IMR-90 (cell line): ENCODE measurements around the gene NEDD1. TPM values are rescaled to one million over a fixed set of nuclear protein-coding genes. Genes with fewer than 3 reads are reported as not detected.

Experiments used
- ATAC-seq: fragments of 200-7000 bp; cut with Tn5 transposase; 2 replicates; pipeline ENCODE4 v1.9.1; 2020; ENCODE audit warnings: low read depth, mild to moderate bottlenecking, moderate library complexity
- BruUV-seq: library from RNA; stranded (reverse); fragments of 400-500 nt; replicated peaks from 2 replicates; lab custom pipeline; 2021; lab: Mats Ljungman, UMichigan
- CTCF ChIA-PET: fragments of 300-600 bp; formaldehyde crosslinking; extraction: SDS; loops from one replicate; lab custom pipeline; 2021; ENCODE audit warnings: antibody characterized with exemption; lab: Yijun Ruan, JAX
- POLR2A ChIA-PET: fragments of 300-600 bp; sonication (Branson Sonifier 250); formaldehyde crosslinking; loops from one replicate; lab custom pipeline; 2022; ENCODE audit warnings: antibody characterized with exemption; ENCODE audit not compliant: unreplicated experiment; lab: Charles Lee
- DNase-seq: peaks from one replicate; pipeline ENCODE4 v3.0.0; 2013
- H2AFZ ChIP-seq: replicated peaks from 2 replicates; pipeline ENCODE3; 2013; ENCODE audit warnings: low read length, mild to moderate bottlenecking; ENCODE audit not compliant: poor library complexity
- H2AK5ac ChIP-seq: 2 replicates; pipeline ENCODE4 v1.6.1; 2013; ENCODE audit warnings: low read depth, low read length, inconsistent platforms
- H2AK9ac ChIP-seq: replicated peaks from 2 replicates; pipeline ENCODE3; 2013; ENCODE audit warnings: mild to moderate bottlenecking, low read depth, low read length, moderate library complexity; ENCODE audit not compliant: poor library complexity
- H2BK120ac ChIP-seq: 2 replicates; pipeline ENCODE4 v1.6.1; 2013; ENCODE audit warnings: low read depth, low read length, inconsistent platforms
- H2BK15ac ChIP-seq: 3 replicates; pipeline ENCODE4 v1.6.1; 2013; ENCODE audit warnings: low read depth, low read length, inconsistent platforms
- H2BK20ac ChIP-seq: 2 replicates; pipeline ENCODE4 v1.6.1; 2013; ENCODE audit warnings: low read depth, mild to moderate bottlenecking, inconsistent platforms, low read length, moderate library complexity
- H2BK5ac ChIP-seq: 2 replicates; pipeline ENCODE4 v1.6.1; 2013; ENCODE audit warnings: mild to moderate bottlenecking, low read depth, low read length, inconsistent platforms; ENCODE audit not compliant: poor library complexity, severe bottlenecking
- H3K14ac ChIP-seq: replicated peaks from 2 replicates; pipeline ENCODE4 v1.6.1; 2013; ENCODE audit warnings: low read depth, low read length, inconsistent platforms
- H3K18ac ChIP-seq: 2 replicates; pipeline ENCODE4 v1.6.1; 2013; ENCODE audit warnings: low read depth, low read length, control low read depth
- H3K23ac ChIP-seq: 2 replicates; pipeline ENCODE4 v1.6.1; 2013; ENCODE audit warnings: low read depth, low read length, inconsistent platforms
- H3K27ac ChIP-seq: 2 replicates; pipeline ENCODE4 v1.5.1; 2013; ENCODE audit warnings: mild to moderate bottlenecking, control low read depth, low read length; ENCODE audit not compliant: insufficient read depth
- H3K27me3 ChIP-seq: 2 replicates; pipeline ENCODE4 v1.6.1; 2013; ENCODE audit warnings: low read length; ENCODE audit not compliant: control insufficient read depth, insufficient read depth
- H3K36me3 ChIP-seq: 2 replicates; pipeline ENCODE4 v1.6.1; 2013; ENCODE audit warnings: low read length, mixed read lengths; ENCODE audit not compliant: control insufficient read depth, insufficient read depth
- H3K4ac ChIP-seq: 2 replicates; pipeline ENCODE4 v1.6.1; 2013; ENCODE audit warnings: low read depth, low read length, inconsistent platforms
- H3K4me1 ChIP-seq: 2 replicates; pipeline ENCODE4 v1.6.1; 2013; ENCODE audit warnings: low read length, mixed read lengths; ENCODE audit not compliant: control insufficient read depth, insufficient read depth
- H3K4me2 ChIP-seq: 2 replicates; pipeline ENCODE4 v1.6.1; 2013; ENCODE audit warnings: low read depth, mild to moderate bottlenecking, control low read depth, low read length, moderate library complexity
- H3K4me3 ChIP-seq: 2 replicates; pipeline ENCODE4 v1.5.1; 2013; ENCODE audit warnings: low read depth, mild to moderate bottlenecking, control low read depth, low read length, moderate library complexity; ENCODE audit not compliant: insufficient read depth
- H3K56ac ChIP-seq: 2 replicates; pipeline ENCODE4 v1.6.1; 2013; ENCODE audit warnings: low read length, inconsistent platforms; ENCODE audit not compliant: insufficient read depth; ENCODE audit errors: extremely low read depth
- H3K79me1 ChIP-seq, 2 experiments: 2 replicates each; pipeline ENCODE4 v1.6.1; 2013; ENCODE audit warnings: low read length in 2 of 2, inconsistent platforms in 1 of 2, low read depth in 1 of 2
- H3K9ac ChIP-seq: 2 replicates; pipeline ENCODE4 v1.6.1; 2013; ENCODE audit warnings: low read depth, low read length, control low read depth
- H3K9me1 ChIP-seq: 2 replicates; pipeline ENCODE4 v1.6.1; 2013; ENCODE audit warnings: low read length, inconsistent platforms; ENCODE audit not compliant: insufficient read depth
- H3K9me3 ChIP-seq: 2 replicates; pipeline ENCODE4 v1.6.1; 2013; ENCODE audit warnings: low read length; ENCODE audit not compliant: control insufficient read depth, insufficient read depth
- H4K20me1 ChIP-seq: 2 replicates; pipeline ENCODE4 v1.6.1; 2013; ENCODE audit warnings: low read length, inconsistent platforms; ENCODE audit not compliant: insufficient read depth
- H4K5ac ChIP-seq: 2 replicates; pipeline ENCODE4 v1.6.1; 2013; ENCODE audit warnings: mild to moderate bottlenecking, low read depth, low read length, control low read depth
- H4K8ac ChIP-seq, 2 experiments: 2 replicates each; pipeline ENCODE4 v1.6.1; 2013; ENCODE audit warnings: low read depth in 2 of 2, low read length in 2 of 2, control low read depth in 1 of 2, inconsistent platforms in 1 of 2
- H4K91ac ChIP-seq: 2 replicates; pipeline ENCODE4 v1.6.1; 2013; ENCODE audit warnings: low read depth, low read length, inconsistent platforms; ENCODE audit not compliant: insufficient read depth
- BHLHE40 ChIP-seq: fragments of 150-350 bp; IDR thresholded peaks from 2 replicates; pipeline ENCODE4 v1.6.1; 2016; ENCODE audit warnings: mild to moderate bottlenecking, low read depth, low read length
- CEBPB ChIP-seq: IDR thresholded peaks from 2 replicates; pipeline ENCODE4 v1.6.1; 2012; ENCODE audit warnings: low read depth, low read length, improper control_type of control experiment
- CHD1 ChIP-seq: IDR thresholded peaks from 2 replicates; pipeline ENCODE4 v1.6.1; 2012; ENCODE audit warnings: low read depth, low read length, improper control_type of control experiment
- CTCF ChIP-seq: conservative IDR thresholded peaks from 2 replicates; pipeline ENCODE4 v1.5.1; 2012; ENCODE audit warnings: mild to moderate bottlenecking, low read depth, low read length, improper control_type of control experiment
- ELK1 ChIP-seq: fragments of 150-350 bp; IDR thresholded peaks from 2 replicates; pipeline ENCODE4 v1.6.1; 2016; ENCODE audit warnings: low read depth, mild to moderate bottlenecking, low read length, moderate library complexity, borderline replicate concordance
- FOS ChIP-seq: fragments of 150-350 bp; IDR thresholded peaks from 2 replicates; pipeline ENCODE4 v1.6.1; 2016; ENCODE audit warnings: low read depth, low read length
- MAFK ChIP-seq: IDR thresholded peaks from 2 replicates; pipeline ENCODE4 v1.6.1; 2012; ENCODE audit warnings: low read depth, low read length, improper control_type of control experiment
- MAZ ChIP-seq: IDR thresholded peaks from 2 replicates; pipeline ENCODE4 v1.6.1; 2012; ENCODE audit warnings: low read depth, mild to moderate bottlenecking, low read length, improper control_type of control experiment, moderate library complexity, borderline replicate concordance
- MXI1 ChIP-seq: IDR thresholded peaks from 2 replicates; pipeline ENCODE4 v1.6.1; 2012; ENCODE audit warnings: low read depth, mild to moderate bottlenecking, low read length, moderate library complexity, borderline replicate concordance
- NFE2L2 ChIP-seq: fragments of 150-350 bp; IDR thresholded peaks from 2 replicates; pipeline ENCODE4 v1.6.1; 2016; ENCODE audit warnings: low read depth, mild to moderate bottlenecking, low read length
- POLR2A ChIP-seq: IDR thresholded peaks from 2 replicates; pipeline ENCODE4 v1.6.1; 2012; ENCODE audit warnings: mild to moderate bottlenecking, low read depth, low read length
- RAD21 ChIP-seq: IDR thresholded peaks from 2 replicates; pipeline ENCODE4 v1.6.1; 2012; ENCODE audit warnings: low read length, improper control_type of control experiment
- RCOR1 ChIP-seq: IDR thresholded peaks from 2 replicates; pipeline ENCODE4 v1.6.1; 2012; ENCODE audit warnings: mild to moderate bottlenecking, low read length, improper control_type of control experiment; ENCODE audit not compliant: insufficient replicate concordance
- RFX5 ChIP-seq: IDR thresholded peaks from 2 replicates; pipeline ENCODE4 v1.8.0; 2012; ENCODE audit warnings: low read depth, mild to moderate bottlenecking, low read length, moderate library complexity
- SMC3 ChIP-seq: fragments of 150-350 bp; IDR thresholded peaks from 2 replicates; pipeline ENCODE4 v1.6.1; 2016; ENCODE audit warnings: low read depth, mild to moderate bottlenecking, antibody characterized with exemption, low read length, moderate library complexity
- USF2 ChIP-seq: fragments of 150-350 bp; IDR thresholded peaks from 2 replicates; pipeline ENCODE4 v1.6.1; 2017; ENCODE audit warnings: mild to moderate bottlenecking, antibody characterized with exemption, low read length, low read depth
- dilution Hi-C: fragments of 300-500 bp; cut with HindIII; formaldehyde crosslinking; loops from one replicate; pipeline ENCODE4 v1.14.3; 2018; ENCODE audit warnings: low sequenced_read_pairs; ENCODE audit not compliant: unreplicated experiment
- in situ Hi-C: fragments of 300-500 bp; cut with MboI; formaldehyde crosslinking; loops from 3 replicates; pipeline ENCODE4 v1.14.3; 2019; ENCODE audit warnings: low sequenced_read_pairs, inconsistent platforms, mixed read lengths
- intact Hi-C: fragments of 100-400 bp; cut with micrococcal nuclease; formaldehyde crosslinking; loops from 2 replicates; pipeline ENCODE4 v1.10.0; 2022
- polyA plus RNA-seq, 3 experiments: library from polyadenylated mRNA; depleted of rRNA; stranded (reverse); fragments of >200 nt; gene quantifications; 2 replicates each; pipeline ENCODE4 v1.2.3, GENCODE V29; 2012; ENCODE audit warnings: low replicate concordance in 1 of 3
- total RNA-seq: library from RNA; depleted of rRNA; stranded (reverse); fragments of >200 nt; gene quantifications from 2 replicates; pipeline ENCODE4 v1.2.3, GENCODE V29; 2012

NEDD1 gene
- total and polyA plus RNA-seq, 2 of the 4 experiments (the other 2 are of a cell fraction): 10.0 to 48.0 TPM

DNA sequence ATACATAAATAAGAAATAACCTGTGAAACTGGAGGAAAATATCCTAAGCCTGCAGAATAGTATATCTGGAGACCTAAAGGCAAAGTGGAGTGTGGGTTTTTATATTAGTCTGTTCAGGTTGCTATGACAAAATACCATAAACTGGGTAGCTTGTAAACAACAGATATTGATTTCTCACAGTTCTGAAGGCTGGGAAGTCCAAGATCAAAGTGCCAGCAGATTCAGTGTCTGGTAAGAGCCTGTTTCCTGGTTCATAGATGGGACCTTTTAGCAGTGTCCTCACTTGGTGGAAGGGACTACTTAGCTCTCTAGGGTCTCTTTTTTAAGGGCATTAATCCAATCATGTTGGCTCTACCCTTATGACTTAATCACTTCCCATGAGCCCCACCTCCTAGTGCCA, 25.4 kb upstream of the NEDD1 start:
- Histone ChIP-seq H3K9me1 (peaks cover 12% of the 10 kb centered on the region), H4K91ac (no peak overlapping the region), H2BK15ac (no peak overlapping the region), H3K27me3 (no peaks in the 10 kb centered on the region), H3K79me1 (no peaks in the 10 kb centered on the region), H3K56ac (no peak overlapping the region), H3K18ac (no peak overlapping the region), H2AFZ (no peak overlapping the region), H3K36me3 (no peaks in the 10 kb centered on the region), H4K8ac (no peak overlapping the region), H3K4ac (no peak overlapping the region), H2AK9ac (no peak overlapping the region), H3K4me1 (peaks cover 11% of the 10 kb centered on the region), H3K9ac (no peak overlapping the region), H3K4me2 (no peak overlapping the region), H3K9me3 (no peaks in the 10 kb centered on the region), H3K14ac (no peak overlapping the region), H3K4me3 (no peak overlapping the region), H3K23ac (no peak overlapping the region), H4K5ac (no peak overlapping the region), H2BK120ac (no peak overlapping the region), H2AK5ac (no peak overlapping the region), H4K20me1 (no peaks in the 10 kb centered on the region), H3K27ac (no peak overlapping the region), H2BK20ac (no peak overlapping the region), H2BK5ac (no peak overlapping the region)
- CTCF ChIA-PET: no interaction called here
- intact Hi-C loops: no loop called here
- ATAC-seq (no peak), DNase-seq (no peak)
- BruUV-seq: no TSS peak
- POLR2A ChIA-PET: no interaction called here
- dilution Hi-C loops: no loop called here
- in situ Hi-C loops: no loop called here
- TF ChIP-seq SMC3: no peak
- TF ChIP-seq MAFK: no peak
- TF ChIP-seq USF2: no peak
- no peak for TF ChIP-seq RFX5
- TF ChIP-seq MAZ: no peak
- TF ChIP-seq FOS: no peak
- no peak for TF ChIP-seq RCOR1
- TF ChIP-seq MXI1: no peak
- TF ChIP-seq BHLHE40: no peak
- no peak for TF ChIP-seq CTCF
- no peak for TF ChIP-seq RAD21
- TF ChIP-seq ELK1: no peak
- no peak for TF ChIP-seq NFE2L2
- no peak for TF ChIP-seq CEBPB
- TF ChIP-seq POLR2A: no peak
- TF ChIP-seq CHD1: no peak
